Breast epithelium (tissue), 3 donors: ENCODE data around the gene DCHS2.

Experiments
- POLR2AphosphoS5 ChIP-seq, 3 donors: sonication (generic); formaldehyde crosslinking; IDR thresholded peaks; one replicate each; pipeline ENCODE4 v1.6.1; 2017; ENCODE audit warnings: antibody characterized with exemption in 3 of 3
- TF ChIP-seq, protein P1 (sequence below), 3 donors: fragments of 450-650 bp; IDR thresholded peaks; one replicate each; pipeline ENCODE4 v1.5.1; 2016 to 2017; ENCODE audit warnings: antibody characterized with exemption in 3 of 3, mild to moderate bottlenecking in 3 of 3, moderate library complexity in 3 of 3

DNA sequence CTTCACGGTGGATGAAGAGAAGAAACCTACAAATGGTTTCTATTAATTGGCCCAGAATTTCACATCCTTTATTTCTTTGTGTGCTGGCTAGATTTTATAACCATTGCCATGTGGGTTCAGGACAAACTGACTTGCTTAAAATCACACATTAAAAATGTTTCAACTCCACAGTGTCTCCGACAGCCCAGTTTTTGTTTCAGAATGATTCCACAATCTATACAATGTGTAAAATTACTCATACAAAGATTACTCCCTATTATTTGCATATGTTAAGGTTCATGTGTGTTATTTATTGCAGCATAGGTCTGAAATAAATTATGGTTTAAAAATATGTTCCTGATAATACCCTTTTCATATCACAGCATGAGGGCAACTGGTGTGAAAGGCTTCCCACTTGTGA, 20.6 kb downstream of the DCHS2 start:
- TF ChIP-seq, protein P1, sequence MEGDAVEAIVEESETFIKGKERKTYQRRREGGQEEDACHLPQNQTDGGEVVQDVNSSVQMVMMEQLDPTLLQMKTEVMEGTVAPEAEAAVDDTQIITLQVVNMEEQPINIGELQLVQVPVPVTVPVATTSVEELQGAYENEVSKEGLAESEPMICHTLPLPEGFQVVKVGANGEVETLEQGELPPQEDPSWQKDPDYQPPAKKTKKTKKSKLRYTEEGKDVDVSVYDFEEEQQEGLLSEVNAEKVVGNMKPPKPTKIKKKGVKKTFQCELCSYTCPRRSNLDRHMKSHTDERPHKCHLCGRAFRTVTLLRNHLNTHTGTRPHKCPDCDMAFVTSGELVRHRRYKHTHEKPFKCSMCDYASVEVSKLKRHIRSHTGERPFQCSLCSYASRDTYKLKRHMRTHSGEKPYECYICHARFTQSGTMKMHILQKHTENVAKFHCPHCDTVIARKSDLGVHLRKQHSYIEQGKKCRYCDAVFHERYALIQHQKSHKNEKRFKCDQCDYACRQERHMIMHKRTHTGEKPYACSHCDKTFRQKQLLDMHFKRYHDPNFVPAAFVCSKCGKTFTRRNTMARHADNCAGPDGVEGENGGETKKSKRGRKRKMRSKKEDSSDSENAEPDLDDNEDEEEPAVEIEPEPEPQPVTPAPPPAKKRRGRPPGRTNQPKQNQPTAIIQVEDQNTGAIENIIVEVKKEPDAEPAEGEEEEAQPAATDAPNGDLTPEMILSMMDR (IDR thresholded peaks at IDR 0.05), result no peak
- no peak for TF ChIP-seq POLR2AphosphoS5 (IDR thresholded peaks at IDR 0.05)
